ENCODE data around the gene SLC35G1.
A peak's percentile ranks its signal among the peaks of the same experiment; 100 is the strongest.

The SLC35G1 gene

DNA sequence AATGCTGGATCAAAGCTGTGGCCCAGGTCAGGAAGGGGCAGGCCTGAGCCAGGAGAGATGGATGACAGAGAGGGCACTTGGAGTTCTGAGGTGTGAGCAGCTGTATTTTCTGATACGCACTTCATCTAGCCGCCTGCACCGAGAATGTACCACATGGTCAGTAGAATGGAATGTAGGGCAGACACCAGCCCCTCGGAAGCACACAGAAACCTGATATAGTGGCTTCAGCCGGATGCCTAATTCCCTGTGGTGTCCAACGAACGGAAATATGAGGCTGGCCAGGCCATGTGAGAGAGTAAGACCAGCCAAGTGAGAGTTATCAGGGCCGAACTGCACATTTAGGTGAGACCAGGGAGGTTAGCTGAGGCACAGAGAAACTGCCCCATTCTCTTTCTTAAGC, 53.3 kb downstream of the SLC35G1 start:
- DNase-seq (ENCODE audit: low read depth), result peak; percentile 93
- TF ChIP-seq, protein P1, sequence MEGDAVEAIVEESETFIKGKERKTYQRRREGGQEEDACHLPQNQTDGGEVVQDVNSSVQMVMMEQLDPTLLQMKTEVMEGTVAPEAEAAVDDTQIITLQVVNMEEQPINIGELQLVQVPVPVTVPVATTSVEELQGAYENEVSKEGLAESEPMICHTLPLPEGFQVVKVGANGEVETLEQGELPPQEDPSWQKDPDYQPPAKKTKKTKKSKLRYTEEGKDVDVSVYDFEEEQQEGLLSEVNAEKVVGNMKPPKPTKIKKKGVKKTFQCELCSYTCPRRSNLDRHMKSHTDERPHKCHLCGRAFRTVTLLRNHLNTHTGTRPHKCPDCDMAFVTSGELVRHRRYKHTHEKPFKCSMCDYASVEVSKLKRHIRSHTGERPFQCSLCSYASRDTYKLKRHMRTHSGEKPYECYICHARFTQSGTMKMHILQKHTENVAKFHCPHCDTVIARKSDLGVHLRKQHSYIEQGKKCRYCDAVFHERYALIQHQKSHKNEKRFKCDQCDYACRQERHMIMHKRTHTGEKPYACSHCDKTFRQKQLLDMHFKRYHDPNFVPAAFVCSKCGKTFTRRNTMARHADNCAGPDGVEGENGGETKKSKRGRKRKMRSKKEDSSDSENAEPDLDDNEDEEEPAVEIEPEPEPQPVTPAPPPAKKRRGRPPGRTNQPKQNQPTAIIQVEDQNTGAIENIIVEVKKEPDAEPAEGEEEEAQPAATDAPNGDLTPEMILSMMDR (conservative IDR thresholded peaks at IDR 0.05; ENCODE audit: low read depth, low read length), result no peak

DNA sequence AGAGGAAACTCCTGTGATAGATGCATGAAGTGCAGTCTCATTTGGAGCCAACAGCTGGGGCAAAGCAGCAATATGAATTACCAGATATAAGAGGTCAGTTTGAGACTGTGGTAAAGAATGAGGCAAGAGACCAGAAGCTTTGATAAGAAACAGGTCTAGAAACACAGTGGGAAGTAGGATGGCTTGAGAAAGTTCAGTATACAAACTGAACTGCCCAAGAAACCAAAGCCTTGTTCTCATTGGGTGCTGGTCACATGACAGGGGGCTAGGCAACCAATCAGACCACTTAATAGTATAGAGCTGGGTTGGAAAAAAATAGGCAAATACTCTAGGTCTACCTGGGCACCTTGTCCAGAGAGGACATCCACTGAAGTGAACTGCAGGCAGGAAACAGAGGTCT, 53.7 kb downstream of the SLC35G1 start:
- DNase-seq (ENCODE audit: low read depth), result peak; percentile 58
- TF ChIP-seq, protein P1 (conservative IDR thresholded peaks at IDR 0.05; ENCODE audit: low read depth, low read length), result no peak
- H3K4me3 ChIP-seq (ENCODE audit: low read depth, low read length), result no peak overlapping the region

More for the DNA sequence above, 53.3 kb downstream of the SLC35G1 start:
- no peak overlapping the region for H3K4me3 ChIP-seq (ENCODE audit: low read depth, low read length)

DNA sequence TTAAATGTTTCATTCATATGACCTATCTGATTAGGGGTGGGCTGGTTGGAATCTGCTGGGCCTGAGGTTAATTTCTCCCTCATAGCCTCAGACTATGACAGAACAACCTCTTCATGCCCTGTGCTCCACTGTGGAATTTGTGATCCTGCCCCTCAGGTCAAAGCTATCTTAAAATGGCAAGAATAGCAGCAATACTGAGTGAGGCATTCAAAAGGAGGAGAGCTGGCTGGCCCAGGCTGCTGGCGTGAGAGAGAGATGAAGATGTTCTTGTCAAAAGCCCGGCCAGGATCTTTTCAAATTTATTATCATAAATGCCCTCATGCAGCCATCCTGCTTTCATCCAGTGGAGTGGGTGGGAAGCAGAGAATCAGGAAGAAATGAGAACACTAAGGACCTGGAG, 58.1 kb downstream of the SLC35G1 start:
- DNase-seq (ENCODE audit: low read depth), result no peak
- TF ChIP-seq, protein P1 (conservative IDR thresholded peaks at IDR 0.05; ENCODE audit: low read depth, low read length), result no peak
- no peak overlapping the region for H3K4me3 ChIP-seq (ENCODE audit: low read depth, low read length)

Measured in choroid plexus epithelial cell (primary cell).